ENCODE results near the gene GYS2.
"Not testable (repeated sequence)": the region's sequence is repeated elsewhere in the genome, so short reads cannot be mapped to it uniquely, and the experiment has no call there.

The GYS2 gene

DNA sequence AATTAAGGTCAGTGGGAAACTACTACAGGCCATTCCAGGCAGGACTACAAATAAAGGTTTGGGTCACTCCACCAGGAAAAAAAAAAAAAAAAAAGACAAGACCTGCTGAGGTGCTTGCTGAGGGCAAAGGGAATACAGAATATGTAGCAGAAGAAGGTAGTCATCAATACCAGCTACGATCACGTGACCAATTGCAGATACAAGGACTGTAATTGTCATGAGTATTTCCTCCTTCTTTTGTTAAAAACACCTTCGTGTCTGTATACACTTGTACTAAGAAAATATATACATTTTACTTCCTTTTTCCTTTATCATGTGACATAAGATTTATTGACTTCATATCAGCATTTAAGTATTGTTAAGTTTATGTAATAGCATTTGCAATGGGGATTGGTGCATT, 19.2 kb downstream of the GYS2 start:
- TF ChIP-seq, protein P1, sequence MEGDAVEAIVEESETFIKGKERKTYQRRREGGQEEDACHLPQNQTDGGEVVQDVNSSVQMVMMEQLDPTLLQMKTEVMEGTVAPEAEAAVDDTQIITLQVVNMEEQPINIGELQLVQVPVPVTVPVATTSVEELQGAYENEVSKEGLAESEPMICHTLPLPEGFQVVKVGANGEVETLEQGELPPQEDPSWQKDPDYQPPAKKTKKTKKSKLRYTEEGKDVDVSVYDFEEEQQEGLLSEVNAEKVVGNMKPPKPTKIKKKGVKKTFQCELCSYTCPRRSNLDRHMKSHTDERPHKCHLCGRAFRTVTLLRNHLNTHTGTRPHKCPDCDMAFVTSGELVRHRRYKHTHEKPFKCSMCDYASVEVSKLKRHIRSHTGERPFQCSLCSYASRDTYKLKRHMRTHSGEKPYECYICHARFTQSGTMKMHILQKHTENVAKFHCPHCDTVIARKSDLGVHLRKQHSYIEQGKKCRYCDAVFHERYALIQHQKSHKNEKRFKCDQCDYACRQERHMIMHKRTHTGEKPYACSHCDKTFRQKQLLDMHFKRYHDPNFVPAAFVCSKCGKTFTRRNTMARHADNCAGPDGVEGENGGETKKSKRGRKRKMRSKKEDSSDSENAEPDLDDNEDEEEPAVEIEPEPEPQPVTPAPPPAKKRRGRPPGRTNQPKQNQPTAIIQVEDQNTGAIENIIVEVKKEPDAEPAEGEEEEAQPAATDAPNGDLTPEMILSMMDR (IDR thresholded peaks at IDR 0.05; ENCODE audit: extremely low read depth, insufficient read depth, missing control alignments), result no peak
- in situ Hi-C loops (cut with MboI; ENCODE audit: low pct_unique_long_range_greater_than_20kb, low sequenced_read_pairs, unreplicated experiment), result no loop called here
- DNase-seq (ENCODE audit: low spot score), result no peak

DNA sequence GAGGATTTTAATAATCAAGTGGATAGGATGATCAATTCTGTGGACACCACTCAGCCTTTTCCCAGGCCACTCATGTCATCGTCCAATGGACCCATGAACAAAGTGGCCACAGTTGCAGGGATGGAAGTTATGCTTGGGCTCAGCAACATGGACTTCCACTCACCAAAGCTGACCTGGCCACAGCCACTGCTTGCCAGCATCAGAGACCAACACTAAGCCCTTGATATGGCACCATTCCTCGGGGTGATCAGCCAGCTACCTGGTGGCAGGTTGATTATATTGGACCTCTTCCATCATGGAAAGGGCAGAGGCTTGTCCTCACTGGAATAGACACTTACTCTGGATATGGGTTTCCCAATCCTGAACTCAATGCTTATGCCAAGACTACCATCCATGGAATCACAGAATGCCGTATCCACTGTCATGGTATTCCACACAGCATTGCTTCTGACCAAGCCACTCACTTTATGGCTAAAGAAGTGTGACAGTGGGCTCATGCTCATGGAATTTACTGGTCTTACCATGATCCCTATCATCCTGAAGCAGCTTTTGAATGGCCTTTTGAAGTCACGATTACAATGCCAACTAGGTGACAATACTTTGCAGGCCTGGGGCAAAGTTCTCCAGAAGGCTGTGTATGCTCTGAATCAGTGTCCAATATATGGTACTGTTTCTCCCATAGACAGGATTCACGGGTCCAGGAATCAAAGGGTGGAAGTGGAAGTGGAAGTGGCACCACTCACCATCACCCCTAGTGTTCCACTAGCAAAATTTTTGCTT, 20.1 kb downstream of the GYS2 start:
- in situ Hi-C loops (cut with MboI; ENCODE audit: low pct_unique_long_range_greater_than_20kb, low sequenced_read_pairs, unreplicated experiment); DNase-seq (ENCODE audit: low spot score): not testable (repeated sequence)

DNA sequence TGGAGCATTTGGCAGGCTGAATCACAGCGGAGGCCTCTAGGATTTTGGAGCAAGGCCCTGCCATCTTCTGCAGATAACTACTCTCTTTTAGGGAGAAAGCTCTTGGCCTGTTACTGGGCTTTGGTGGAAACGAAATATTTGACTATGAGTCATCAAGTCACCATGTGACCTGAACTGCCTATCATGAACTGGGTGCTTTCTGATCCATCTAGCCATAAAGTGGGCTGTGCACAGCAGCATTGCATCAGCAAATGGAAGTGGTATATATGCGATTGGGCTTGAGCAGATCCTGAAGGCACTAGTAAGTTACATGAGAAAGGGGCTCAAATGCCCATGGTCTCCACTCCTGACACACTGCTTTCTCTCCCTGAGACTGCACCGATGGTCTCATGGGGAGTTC, 21.1 kb downstream of the GYS2 start:
- no peak for DNase-seq (ENCODE audit: low spot score)
- TF ChIP-seq, protein P1 (IDR thresholded peaks at IDR 0.05; ENCODE audit: extremely low read depth, insufficient read depth, missing control alignments), result no peak
- in situ Hi-C loops (cut with MboI; ENCODE audit: low pct_unique_long_range_greater_than_20kb, low sequenced_read_pairs, unreplicated experiment), result no loop called here

DNA sequence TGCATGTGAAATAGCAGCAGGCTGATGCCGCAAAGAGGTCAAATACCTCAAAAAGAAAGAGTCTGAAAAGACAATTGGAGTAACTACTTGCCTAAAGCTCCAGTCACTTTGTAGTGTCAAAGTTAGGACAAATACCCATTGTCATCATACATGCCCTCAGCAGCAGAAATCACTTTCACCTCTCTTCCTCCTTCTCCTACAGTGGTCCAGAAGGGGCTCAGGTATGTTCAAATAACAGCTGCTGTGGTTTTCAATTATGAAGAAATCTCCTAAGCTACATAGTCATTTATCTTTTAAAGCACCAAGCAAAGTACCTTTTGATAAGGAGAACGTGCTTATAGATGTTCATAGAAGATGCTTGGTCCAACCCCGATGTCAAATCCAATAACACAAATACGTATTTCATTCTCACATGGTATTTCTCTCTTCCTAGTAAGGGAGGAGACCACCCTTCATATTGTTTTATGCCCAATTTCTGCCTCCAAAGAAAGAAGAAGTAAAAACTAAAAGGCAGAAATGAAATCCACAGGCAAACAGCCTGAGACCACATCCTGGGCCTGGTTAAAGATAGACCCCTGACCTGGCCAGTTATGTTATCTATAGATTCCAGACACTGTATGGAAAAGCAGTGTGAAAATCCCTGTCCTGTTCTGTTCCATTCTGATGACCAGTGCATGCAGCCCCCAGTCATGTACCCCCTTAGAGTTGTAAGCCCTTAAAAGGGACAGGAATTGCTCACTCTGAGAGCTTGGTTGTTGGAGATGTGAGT, 23.7 kb downstream of the GYS2 start:
- TF ChIP-seq, protein P1 (IDR thresholded peaks at IDR 0.05; ENCODE audit: extremely low read depth, insufficient read depth, missing control alignments), result no peak
- in situ Hi-C loops (cut with MboI; ENCODE audit: low pct_unique_long_range_greater_than_20kb, low sequenced_read_pairs, unreplicated experiment), result no loop called here
- no peak for DNase-seq (ENCODE audit: low spot score)

DNA sequence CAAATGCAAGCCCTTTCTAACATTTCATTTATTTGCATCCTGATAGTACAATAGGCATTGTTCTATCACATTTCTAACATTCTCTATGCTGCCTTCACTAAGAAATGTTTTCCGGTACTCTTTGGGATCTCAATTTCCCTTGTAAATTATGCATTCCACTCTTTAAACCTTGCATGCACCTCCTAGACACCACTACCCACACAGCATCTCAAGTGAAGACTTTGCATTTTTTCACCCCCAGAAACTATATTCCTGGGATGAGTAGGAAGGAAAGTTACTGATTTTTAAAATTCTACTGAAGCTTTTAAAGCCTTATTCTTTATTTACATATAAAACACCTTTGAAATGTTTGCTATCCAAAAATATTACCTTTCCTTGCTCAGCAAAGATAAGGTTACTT, 27.1 kb downstream of the GYS2 start:
- in situ Hi-C loops (cut with MboI; ENCODE audit: low pct_unique_long_range_greater_than_20kb, low sequenced_read_pairs, unreplicated experiment), result no loop called here
- no peak for DNase-seq (ENCODE audit: low spot score)
- TF ChIP-seq, protein P1 (IDR thresholded peaks at IDR 0.05; ENCODE audit: extremely low read depth, insufficient read depth, missing control alignments), result no peak

DNA sequence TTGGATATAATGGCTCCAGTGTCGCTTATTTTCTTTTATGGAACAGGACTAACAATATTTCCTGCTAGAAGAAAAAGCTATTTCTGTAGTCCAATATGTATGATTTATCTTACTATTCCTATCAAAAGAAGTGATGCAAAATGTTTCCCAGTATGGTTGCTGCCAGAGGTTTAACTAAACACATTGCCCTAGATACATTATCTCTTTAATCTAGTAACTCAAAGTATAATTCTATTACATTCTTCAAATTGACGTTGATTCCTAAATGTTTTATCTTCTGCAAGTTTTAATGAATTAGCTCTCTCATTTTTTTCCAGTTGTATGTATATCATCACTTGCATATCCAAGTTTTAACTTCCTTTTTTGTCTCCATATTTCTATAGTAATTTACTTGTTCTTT, 28.2 kb downstream of the GYS2 start:
- in situ Hi-C loops (cut with MboI; ENCODE audit: low pct_unique_long_range_greater_than_20kb, low sequenced_read_pairs, unreplicated experiment), result no loop called here
- TF ChIP-seq, protein P1 (IDR thresholded peaks at IDR 0.05; ENCODE audit: extremely low read depth, insufficient read depth, missing control alignments), result no peak
- DNase-seq (ENCODE audit: low spot score), result no peak

DNA sequence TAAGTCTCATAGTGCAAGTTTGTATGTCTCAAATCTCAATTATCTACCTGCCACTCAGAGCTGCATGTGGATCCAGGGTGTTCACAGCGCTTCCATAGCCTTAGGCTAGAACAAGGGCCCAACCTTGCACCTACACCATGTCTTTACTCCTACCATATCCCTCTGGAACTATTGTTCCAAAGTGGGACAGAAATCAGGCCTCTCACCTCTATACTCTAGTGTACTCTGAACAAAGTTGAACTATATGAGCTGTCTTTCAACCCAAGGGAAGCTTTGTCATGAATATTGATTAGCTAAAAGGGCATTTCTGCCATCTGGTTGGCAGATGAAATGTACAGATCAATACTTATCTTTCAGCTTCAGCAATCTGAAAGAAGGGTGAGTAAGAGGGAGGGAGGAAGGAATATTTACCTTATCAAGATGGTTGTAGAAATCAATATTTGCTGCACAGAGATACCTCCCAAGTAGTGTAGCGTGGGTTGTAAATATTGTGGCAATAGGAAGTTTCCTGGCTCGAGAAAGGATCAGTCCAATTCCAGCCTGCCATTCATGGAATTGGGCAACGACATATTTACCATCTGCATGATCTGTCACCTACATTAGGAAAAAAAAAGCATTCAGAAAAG, 30.8 kb downstream of the GYS2 start:
- DNase-seq (ENCODE audit: low spot score), result no peak
- in situ Hi-C loops (cut with MboI; ENCODE audit: low pct_unique_long_range_greater_than_20kb, low sequenced_read_pairs, unreplicated experiment), result no loop called here
- TF ChIP-seq, protein P1 (IDR thresholded peaks at IDR 0.05; ENCODE audit: extremely low read depth, insufficient read depth, missing control alignments), result no peak

All from GM13977 (cell line).